KOPT-K1 (cell line): Measurements from ENCODE around the gene ROMO1.
"Not testable (repeated sequence)": the region's sequence is repeated elsewhere in the genome, so short reads cannot be mapped to it uniquely, and the experiment has no call there.

Experiments used
- H3K27ac ChIP-seq: fragments of 200-600 bp; sonication (generic); 2 replicates; pipeline ENCODE4 v1.5.1; 2016; ENCODE audit warnings: antibody characterized with exemption, mild to moderate bottlenecking, low read depth, low read length; ENCODE audit not compliant: poor library complexity, severe bottlenecking
- H3K36me3 ChIP-seq: fragments of 200-600 bp; sonication (generic); 2 replicates; pipeline ENCODE4 v1.5.1; 2017; ENCODE audit warnings: antibody characterized with exemption, mild to moderate bottlenecking, low read length, moderate library complexity; ENCODE audit not compliant: insufficient read depth
- H3K9me3 ChIP-seq: fragments of 200-600 bp; sonication (generic); 2 replicates; pipeline ENCODE4 v1.5.1; 2017; ENCODE audit warnings: antibody characterized with exemption, low read length, mild to moderate bottlenecking; ENCODE audit not compliant: insufficient read depth, poor library complexity, severe bottlenecking

ROMO1 gene

DNA sequence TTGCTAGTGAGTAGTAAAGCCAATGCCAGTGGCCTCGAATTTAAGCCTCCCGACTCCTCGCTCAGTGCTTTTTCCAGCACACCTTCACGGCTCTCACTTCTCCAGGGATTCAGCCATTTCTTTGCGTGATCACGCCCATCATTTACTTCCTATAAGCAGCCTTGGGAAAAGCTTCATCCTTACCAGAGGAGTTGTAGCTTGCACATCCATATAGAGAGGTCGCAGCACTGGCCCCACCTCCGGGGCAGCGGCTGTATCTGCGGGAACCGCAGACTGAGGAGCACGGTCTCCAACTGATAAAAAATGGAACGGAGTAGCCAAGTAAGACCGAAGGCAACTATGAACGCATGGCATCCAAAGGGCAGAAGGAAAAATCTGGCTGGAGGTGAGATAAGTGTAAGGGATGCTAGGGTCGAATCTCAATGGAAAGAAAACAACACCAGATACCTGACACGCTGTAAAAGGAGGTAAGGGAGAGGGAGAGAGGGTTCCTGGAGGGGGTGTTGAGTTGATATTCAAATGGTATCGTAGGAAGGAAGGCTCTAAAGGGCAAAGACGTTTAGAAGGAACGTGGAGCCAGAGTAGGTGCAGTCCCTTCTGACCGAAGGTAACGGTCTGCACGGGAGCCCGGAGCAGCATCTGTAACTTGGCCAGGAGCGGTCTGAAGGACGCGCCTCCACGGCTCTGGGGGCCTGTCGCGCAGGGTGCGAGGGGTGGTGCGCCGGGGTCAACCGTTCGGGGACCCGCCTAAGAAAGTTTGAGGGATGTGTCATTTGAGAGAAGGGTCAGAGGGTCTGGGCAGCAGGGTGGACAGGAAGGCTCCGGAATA, 693 bp upstream of the ROMO1 start:
- peak overlapping the region; percentile 84 for H3K27ac ChIP-seq
- H3K9me3 ChIP-seq = no peaks in the 10 kb centered on the region
- H3K36me3 ChIP-seq = peaks cover 52% of the 10 kb centered on the region

GRCh38 chr20:35699957-35700624, 886 bp downstream of the ROMO1 start:
- peaks cover 53% of the 10 kb centered on the region for H3K36me3 ChIP-seq

GRCh38 chr20:35700625-35701148, 1.5 kb downstream of the ROMO1 start:
- Histone ChIP-seq H3K27ac (no peak overlapping the region), H3K9me3 (no peaks in the 10 kb centered on the region), H3K36me3 (peaks cover 54% of the 10 kb centered on the region)

More at GRCh38 chr20:35699957-35700624, 886 bp downstream of the ROMO1 start:
- Histone ChIP-seq H3K9me3 (no peaks in the 10 kb centered on the region), H3K27ac (peak overlapping the region; percentile 84)

DNA sequence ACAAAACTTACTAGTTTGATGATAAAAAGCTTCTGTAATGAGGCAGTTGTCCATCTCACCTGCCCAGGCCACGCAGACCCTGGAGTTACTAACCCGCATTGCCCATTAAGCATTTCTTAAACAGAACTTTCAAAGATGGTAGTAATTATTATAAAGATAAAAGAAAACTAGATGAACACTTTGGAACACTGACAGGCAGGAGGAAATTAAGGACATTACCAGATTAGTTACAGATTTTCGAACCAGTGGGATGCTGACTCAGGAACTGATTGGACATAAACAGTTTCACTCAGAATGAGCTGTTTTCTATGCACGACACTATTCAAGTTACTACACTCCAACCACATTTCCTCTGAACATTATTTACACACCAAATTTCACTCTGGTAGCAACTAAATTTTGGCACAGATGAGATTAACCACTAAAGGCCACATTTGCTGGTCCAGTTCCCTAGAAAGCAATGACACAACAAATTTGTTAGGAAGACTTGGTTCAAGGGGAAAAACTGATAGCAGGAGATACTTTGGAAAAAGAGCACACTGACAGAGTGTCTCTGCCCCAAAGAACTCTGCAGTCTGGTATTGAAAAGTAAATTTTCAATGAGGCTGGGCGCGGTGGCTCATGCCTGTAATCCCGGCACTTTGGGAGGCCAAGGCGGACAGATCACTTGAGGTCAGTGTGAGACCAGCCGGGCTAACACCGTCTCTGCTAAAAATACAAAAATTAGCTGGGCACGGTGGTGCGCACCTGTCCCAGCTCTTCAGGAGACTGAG, 3.0 kb downstream of the ROMO1 start:
- Histone ChIP-seq H3K27ac (no peak overlapping the region), H3K9me3 (no peaks in the 10 kb centered on the region), H3K36me3 (peaks cover 70% of the 10 kb centered on the region)

- Histone ChIP-seq H3K27ac (no peak overlapping the region), H3K36me3 (peaks cover 78% of the 10 kb centered on the region), H3K9me3 (no peaks in the 10 kb centered on the region)
Observed at GRCh38 chr20:35702824-35703695, 3.9 kb downstream of the ROMO1 start.

DNA sequence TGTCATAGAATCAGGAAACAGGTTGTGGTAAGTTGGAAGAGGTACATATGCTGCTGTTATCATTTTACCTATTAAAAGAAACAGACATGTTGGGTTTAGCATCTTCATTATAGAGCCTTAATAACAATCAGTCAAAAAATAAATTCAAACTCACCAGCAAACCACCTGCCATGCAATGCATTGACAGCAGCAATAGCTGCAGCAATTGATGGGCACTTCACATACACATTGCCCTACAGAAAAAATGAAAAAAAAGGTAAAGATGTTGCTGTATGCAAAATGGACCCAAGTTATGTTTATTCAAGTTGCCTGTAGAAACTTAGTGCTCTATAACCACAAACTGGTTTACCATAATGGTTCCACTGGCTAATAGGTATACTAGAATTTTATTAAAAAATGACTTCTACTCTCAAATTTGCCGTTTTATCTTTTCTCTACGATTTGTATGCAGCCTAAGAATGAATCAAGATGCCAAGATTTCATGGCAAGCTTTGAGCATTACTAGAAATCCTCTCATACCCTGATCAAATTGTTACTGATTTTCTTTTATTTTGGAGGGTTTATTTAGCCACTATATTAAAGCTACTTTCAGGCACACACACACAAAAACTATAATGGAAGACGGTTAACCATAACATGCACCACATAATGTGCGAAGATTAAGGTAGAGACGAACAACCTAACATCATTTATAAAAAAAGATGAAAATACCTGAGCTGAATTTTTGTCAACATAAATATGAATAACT, 5.5 kb downstream of the ROMO1 start:
- peaks cover 94% of the 10 kb centered on the region for H3K36me3 ChIP-seq
- no peaks in the 10 kb centered on the region for H3K9me3 ChIP-seq
- H3K27ac ChIP-seq = no peak overlapping the region

- not testable (repeated sequence) for H3K9me3 ChIP-seq, H3K27ac ChIP-seq
- H3K36me3 ChIP-seq = peaks cover 100% of the 10 kb centered on the region
Observed at GRCh38 chr20:35705894-35706293, 6.7 kb downstream of the ROMO1 start.

GRCh38 chr20:35706591-35707529, 7.7 kb downstream of the ROMO1 start:
- peaks cover 100% of the 10 kb centered on the region for H3K36me3 ChIP-seq
- H3K27ac ChIP-seq, H3K9me3 ChIP-seq: not testable (repeated sequence)

DNA sequence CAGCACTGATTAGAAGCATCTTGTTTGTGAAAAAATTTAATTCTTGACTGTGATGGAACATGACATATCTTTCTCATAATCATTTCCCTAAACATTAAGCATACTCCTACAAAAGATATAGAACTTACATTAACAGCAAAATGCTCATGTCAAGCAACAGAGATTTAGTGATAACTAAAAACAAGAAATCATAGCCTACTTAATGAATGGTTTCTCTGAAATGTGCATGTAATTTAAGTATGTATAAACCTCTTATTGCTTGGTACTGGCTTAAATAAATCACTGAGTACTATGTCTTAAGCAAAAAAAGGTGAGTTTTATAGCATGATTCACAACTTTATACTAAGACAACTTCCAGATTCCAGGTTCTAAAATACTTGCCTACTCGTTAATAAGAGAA, 9.3 kb downstream of the ROMO1 start:
- H3K27ac ChIP-seq = no peak overlapping the region
- H3K9me3 ChIP-seq = no peaks in the 10 kb centered on the region
- H3K36me3 ChIP-seq = peaks cover 100% of the 10 kb centered on the region

GRCh38 chr20:35709259-35709658, 10.1 kb downstream of the ROMO1 start:
- no peak overlapping the region for H3K27ac ChIP-seq
- H3K36me3 ChIP-seq = peaks cover 100% of the 10 kb centered on the region
- H3K9me3 ChIP-seq = no peaks in the 10 kb centered on the region

DNA sequence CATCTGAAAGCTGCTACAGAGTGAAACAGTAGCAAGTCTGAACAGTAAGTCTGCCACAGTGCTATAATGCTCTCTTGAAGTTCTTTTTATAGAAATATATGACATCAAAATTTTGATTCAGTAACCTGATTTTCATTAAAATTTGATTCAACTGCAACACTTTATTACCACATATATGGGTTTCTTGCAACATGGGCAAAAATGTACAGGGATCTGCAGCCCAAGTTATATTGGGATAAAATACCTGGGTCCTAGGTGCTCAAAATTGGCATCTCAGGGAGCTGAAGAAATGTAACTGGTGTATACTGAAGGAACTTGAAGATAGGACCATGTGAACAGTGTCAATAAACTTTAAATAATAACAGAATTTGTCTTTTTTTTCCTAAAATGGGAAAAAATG, 10.8 kb downstream of the ROMO1 start:
- Histone ChIP-seq H3K36me3 (peaks cover 100% of the 10 kb centered on the region), H3K27ac (no peak overlapping the region), H3K9me3 (no peaks in the 10 kb centered on the region)

DNA sequence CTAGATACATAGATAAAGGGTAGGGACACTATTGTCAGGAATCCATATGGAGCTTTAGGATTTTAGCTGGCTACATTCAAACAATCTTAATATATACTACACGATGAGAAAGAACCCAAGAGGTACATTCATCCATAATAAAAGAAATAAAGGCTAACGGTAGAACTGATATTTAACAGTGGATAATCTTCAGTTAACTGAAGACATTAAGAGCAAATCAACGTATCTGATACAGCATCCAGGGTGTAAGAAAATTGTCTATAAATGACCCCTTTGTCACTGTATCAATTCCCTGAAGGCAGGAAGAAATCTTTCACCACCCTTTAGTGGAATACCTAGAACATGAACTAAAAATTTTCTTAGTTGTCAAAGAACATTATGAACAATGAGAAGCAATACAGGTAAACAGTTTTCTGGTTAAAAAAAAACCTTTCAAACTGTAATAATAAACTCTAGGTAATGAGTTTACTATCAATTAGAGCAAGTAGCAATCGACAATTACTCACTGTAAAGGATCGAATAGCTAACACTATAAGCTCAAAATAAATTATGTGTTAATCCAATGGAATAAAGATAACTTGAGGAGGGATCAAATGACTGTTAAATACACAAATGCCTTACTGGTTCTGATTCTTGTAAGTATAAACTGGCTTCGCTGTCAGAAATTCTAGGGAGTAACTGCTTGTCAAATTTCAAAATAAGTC, 11.8 kb downstream of the ROMO1 start:
- Histone ChIP-seq H3K9me3 (no peaks in the 10 kb centered on the region), H3K27ac (no peak overlapping the region), H3K36me3 (peaks cover 100% of the 10 kb centered on the region)
